HG03196 (cell line): ENCODE results near the gene FGF11.

Source experiments
- ATAC-seq: cut with Tn5 transposase; IDR thresholded peaks from one replicate; pipeline ENCODE4 v1.9.1; 2021; ENCODE audit not compliant: unreplicated experiment

The FGF11 gene

GRCh38 chr17:7429722-7430121 lies 9.6 kb upstream of the FGF11 start:
- no peak for ATAC-seq

- ATAC-seq: no peak
Measured at GRCh38 chr17:7431231-7431630, 8.1 kb upstream of the FGF11 start.

- no peak for ATAC-seq
Measured at GRCh38 chr17:7432296-7432695, 7.0 kb upstream of the FGF11 start.

- ATAC-seq: peak; percentile 22
Measured at GRCh38 chr17:7435676-7436555, 3.4 kb upstream of the FGF11 start.

GRCh38 chr17:7436556-7437368 lies 2.5 kb upstream of the FGF11 start:
- peak; percentile 30 for ATAC-seq

GRCh38 chr17:7437369-7437863 lies 1.9 kb upstream of the FGF11 start:
- ATAC-seq: no peak

GRCh38 chr17:7437950-7438614 lies 1.2 kb upstream of the FGF11 start:
- ATAC-seq: no peak

- no peak for ATAC-seq
Measured at GRCh38 chr17:7438656-7439460, 454 bp upstream of the FGF11 start.

GRCh38 chr17:7440113-7440833 lies 961 bp downstream of the FGF11 start:
- ATAC-seq: no peak

- ATAC-seq: no peak
Measured at GRCh38 chr17:7440834-7441195, 1.5 kb downstream of the FGF11 start.

- no peak for ATAC-seq
Measured at GRCh38 chr17:7441266-7441665, 2.0 kb downstream of the FGF11 start.

- ATAC-seq: no peak
Measured at GRCh38 chr17:7442142-7442541, 2.8 kb downstream of the FGF11 start.

- ATAC-seq: no peak
Measured at GRCh38 chr17:7443499-7444485, 4.5 kb downstream of the FGF11 start.

GRCh38 chr17:7444682-7445618 lies 5.6 kb downstream of the FGF11 start, which contains the start of gene CHRNB1:
Gene CHRNB1, plus strand, starts transcription at chr17:7445061. Its CDS starts 67 bp downstream, at chr17:7445128.
- no peak for ATAC-seq

- ATAC-seq: no peak
Measured at GRCh38 chr17:7445619-7445968, 6.3 kb downstream of the FGF11 start.

GRCh38 chr17:7448461-7448860 lies 9.1 kb downstream of the FGF11 start:
- ATAC-seq: no peak

- ATAC-seq: no peak
Measured at GRCh38 chr17:7459961-7460545, 20.7 kb downstream of the FGF11 start.
